Astrocyte of the cerebellum (primary cell): Measurements from ENCODE around the gene LRFN5.

Experiments used
- DNase-seq: peaks from one replicate; pipeline ENCODE4 v3.0.0-alpha.2; 2011; ENCODE audit warnings: low read depth
- H3K4me3 ChIP-seq: 2 replicates; pipeline ENCODE4 v1.5.1; 2011; ENCODE audit warnings: mild to moderate bottlenecking, low read depth, low read length, moderate library complexity
- in situ Hi-C: cut with HindIII; loops from 2 replicates; pipeline ENCODE4 v1.10.0; 2017; ENCODE audit warnings: low sequenced_read_pairs
- TF ChIP-seq, protein P1 (sequence below): IDR thresholded peaks from 2 replicates; pipeline ENCODE4 v1.5.1; 2012; ENCODE audit warnings: low read length, low read depth, moderate library complexity, mild to moderate bottlenecking; ENCODE audit errors: missing control alignments

Gene LRFN5

DNA sequence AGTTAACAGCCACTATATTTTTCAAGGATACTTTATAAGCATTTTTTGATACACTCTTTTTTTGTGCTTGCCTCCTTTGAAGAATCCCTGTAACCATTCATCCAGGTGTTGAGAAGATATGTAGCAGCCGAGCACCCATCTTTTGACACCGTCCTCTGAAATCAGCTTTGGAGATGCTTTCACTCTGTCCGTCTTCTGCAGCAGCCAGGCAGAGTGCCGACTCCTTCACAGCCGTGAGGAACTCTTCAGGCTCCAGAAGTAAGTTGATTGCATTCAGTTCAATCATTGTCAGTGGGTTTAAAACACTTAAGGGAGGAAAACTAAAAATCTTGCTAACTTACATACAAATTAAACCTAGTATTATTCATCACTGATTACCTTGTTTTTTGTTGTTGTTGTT, 160.1 kb downstream of the LRFN5 start:
- DNase-seq, result no peak
- TF ChIP-seq, protein P1, sequence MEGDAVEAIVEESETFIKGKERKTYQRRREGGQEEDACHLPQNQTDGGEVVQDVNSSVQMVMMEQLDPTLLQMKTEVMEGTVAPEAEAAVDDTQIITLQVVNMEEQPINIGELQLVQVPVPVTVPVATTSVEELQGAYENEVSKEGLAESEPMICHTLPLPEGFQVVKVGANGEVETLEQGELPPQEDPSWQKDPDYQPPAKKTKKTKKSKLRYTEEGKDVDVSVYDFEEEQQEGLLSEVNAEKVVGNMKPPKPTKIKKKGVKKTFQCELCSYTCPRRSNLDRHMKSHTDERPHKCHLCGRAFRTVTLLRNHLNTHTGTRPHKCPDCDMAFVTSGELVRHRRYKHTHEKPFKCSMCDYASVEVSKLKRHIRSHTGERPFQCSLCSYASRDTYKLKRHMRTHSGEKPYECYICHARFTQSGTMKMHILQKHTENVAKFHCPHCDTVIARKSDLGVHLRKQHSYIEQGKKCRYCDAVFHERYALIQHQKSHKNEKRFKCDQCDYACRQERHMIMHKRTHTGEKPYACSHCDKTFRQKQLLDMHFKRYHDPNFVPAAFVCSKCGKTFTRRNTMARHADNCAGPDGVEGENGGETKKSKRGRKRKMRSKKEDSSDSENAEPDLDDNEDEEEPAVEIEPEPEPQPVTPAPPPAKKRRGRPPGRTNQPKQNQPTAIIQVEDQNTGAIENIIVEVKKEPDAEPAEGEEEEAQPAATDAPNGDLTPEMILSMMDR, result no peak
- no peak overlapping the region for H3K4me3 ChIP-seq
- in situ Hi-C loops, result no loop called here

DNA sequence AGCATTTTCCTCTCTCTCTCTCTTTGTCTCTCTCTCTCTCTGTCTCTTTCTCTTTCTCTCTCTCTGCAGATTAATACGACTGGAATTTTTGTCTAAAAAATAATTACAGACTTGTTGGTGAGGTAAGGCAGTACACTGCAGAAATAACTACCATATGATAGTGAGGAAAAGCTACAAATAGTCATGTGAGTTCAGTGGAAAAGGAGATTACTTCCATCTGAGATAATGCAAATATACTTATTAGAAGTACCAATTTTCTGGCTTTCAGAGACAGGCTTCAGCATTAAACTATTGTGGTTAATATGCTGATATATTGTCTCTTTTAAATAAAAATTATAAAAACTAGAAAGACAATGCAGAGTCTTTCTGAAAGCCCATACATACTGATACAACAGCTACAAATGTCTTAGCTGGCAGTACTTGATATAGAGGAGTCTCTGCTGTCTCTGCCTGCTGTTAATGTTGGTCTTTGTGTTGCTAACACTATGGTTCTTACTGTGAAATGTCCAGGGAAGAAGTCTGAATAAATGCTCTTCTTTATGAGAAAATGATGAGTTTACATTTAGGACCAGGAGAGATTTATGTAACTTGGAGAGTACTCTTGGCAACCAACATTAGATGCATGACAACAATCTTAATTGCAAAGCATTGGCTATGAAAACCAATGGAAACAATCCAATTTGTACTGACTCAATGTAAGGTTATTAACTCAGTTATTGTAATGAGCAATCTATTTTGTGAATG, 167.0 kb downstream of the LRFN5 start:
- H3K4me3 ChIP-seq, result no peak overlapping the region
- no peak for DNase-seq
- TF ChIP-seq, protein P1, result no peak
- in situ Hi-C loops, result no loop called here

DNA sequence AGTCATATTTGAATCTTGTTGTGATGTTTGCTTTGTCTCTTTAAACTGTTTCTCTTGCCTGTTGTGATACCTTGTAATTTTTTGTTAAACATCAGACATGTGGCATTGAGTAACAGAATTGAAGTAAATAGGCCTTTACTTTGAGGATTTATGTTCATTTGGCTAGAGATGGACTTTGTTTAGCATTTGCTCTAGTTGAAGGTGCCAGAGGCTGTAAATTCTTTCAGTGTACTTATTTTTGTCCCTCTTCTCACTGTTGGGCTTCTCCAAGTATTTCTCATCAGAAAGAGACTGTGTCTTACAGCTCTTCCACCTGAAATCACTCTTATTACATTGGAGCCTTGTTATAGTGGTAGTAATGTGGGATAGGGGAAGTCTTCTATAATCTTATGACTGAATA, 175.8 kb downstream of the LRFN5 start:
- in situ Hi-C loops, result no loop called here
- TF ChIP-seq, protein P1, result no peak
- H3K4me3 ChIP-seq, result no peak overlapping the region
- no peak for DNase-seq

DNA sequence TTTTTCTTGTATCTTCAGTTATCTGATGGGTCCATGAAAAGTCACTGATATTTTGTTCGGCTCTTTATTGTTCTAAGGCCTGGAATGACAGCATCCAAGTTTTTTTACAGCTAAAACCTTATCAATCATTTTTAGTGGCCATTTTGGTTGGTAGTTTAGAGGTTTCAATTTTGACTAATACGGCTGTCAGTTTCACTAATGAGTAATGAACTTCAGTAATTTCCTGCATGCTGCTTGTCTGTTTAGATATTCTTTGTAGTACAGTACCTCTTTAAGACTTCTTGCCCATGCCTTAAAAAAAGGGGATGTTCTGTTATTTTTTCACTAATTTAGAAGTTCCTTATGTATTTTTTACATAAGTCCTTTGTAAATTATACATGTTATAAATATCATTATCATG, 176.7 kb downstream of the LRFN5 start:
- TF ChIP-seq, protein P1, result no peak
- no peak for DNase-seq
- in situ Hi-C loops, result no loop called here

DNA sequence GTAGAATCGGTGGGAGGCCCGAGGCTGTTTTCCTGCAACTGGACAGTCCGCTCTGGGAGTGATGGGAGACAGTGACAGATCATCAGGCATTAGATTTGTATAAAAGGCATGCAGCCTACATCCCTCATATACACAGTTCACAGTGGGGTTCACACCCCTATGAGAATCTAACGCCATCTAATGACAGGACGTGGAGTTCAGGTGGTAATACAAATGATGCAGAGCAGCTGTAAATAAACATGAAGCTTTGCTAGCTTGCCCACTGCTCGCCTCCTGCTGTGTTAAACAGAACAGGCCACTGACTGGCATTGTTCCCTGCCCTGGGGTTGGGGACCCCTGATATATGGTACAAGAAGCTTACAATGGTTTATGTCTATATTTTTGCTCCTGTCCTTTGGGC, 179.0 kb downstream of the LRFN5 start:
- in situ Hi-C loops, result no loop called here
- TF ChIP-seq, protein P1, result no peak
- H3K4me3 ChIP-seq, result no peak overlapping the region
- no peak for DNase-seq

More for the DNA sequence above, 176.7 kb downstream of the LRFN5 start:
- no peak overlapping the region for H3K4me3 ChIP-seq

DNA sequence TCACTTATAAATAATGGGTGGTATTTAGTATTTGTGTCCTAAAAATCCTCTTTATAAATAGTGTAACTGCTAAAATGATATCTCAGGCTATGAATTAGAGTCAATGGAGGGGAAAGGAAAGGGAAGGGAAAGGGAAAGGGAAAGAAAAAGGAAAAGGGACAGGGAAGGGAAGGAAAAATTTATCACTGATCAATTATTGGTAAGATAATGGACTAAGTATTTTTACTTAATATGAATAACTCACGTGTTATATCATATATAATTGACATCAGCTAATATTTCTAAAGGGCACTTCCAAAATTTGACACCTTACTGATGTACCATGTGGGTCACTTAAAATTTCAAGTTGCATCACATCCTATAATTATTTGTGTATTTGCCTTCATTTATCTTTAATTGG, 193.1 kb downstream of the LRFN5 start:
- in situ Hi-C loops, result no loop called here
- TF ChIP-seq, protein P1, result no peak
- no peak for DNase-seq
- H3K4me3 ChIP-seq, result no peak overlapping the region
